ENCODE data around the gene CDKAL1.

CDKAL1 gene

DNA sequence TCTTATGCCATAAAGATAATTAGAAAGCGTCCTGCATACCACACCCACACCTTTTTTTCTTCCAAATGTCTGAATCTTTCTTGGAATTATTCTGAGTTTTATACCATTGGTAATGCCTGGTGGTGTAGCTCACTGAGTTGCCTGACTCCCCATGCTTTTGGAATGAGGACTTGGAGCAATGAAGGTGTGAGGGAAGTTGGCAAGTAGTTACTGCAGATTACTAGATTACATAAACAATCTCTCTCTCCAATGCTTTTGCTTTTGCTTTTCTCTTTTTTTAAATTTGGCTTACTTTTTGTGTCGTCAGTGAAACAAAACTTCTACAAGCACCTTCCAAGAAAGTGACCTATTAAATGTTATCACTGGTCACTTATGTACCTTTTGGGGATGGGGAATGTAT, 653.2 kb downstream of the CDKAL1 start:
- Histone ChIP-seq H3K27me3 (ENCODE audit: low read depth, low read length) (no peaks in the 10 kb centered on the region), H3K9me3 (ENCODE audit: insufficient read depth, low read length) (no peaks in the 10 kb centered on the region), H3K9ac (ENCODE audit: low read length) (no peak overlapping the region), H3K27ac (ENCODE audit: low read length) (no peak overlapping the region), H3K4me2 (ENCODE audit: low read length) (no peak overlapping the region), H3K4me3 (ENCODE audit: low read length) (no peak overlapping the region), H2AFZ (ENCODE audit: low read depth, low read length) (no peak overlapping the region), H3K79me2 (ENCODE audit: low read length) (no peaks in the 10 kb centered on the region), H4K20me1 (ENCODE audit: insufficient read depth, low read length) (no peaks in the 10 kb centered on the region), H3K4me1 (ENCODE audit: low read length) (peaks cover 42% of the 10 kb centered on the region), H3K36me3 (replicated peaks; ENCODE audit: low read depth, low read length) (no peaks in the 10 kb centered on the region)
- no peak for TF ChIP-seq EZH2phosphoT487 (IDR thresholded peaks at IDR 0.05; ENCODE audit: low read depth)
- TF ChIP-seq, protein P1, sequence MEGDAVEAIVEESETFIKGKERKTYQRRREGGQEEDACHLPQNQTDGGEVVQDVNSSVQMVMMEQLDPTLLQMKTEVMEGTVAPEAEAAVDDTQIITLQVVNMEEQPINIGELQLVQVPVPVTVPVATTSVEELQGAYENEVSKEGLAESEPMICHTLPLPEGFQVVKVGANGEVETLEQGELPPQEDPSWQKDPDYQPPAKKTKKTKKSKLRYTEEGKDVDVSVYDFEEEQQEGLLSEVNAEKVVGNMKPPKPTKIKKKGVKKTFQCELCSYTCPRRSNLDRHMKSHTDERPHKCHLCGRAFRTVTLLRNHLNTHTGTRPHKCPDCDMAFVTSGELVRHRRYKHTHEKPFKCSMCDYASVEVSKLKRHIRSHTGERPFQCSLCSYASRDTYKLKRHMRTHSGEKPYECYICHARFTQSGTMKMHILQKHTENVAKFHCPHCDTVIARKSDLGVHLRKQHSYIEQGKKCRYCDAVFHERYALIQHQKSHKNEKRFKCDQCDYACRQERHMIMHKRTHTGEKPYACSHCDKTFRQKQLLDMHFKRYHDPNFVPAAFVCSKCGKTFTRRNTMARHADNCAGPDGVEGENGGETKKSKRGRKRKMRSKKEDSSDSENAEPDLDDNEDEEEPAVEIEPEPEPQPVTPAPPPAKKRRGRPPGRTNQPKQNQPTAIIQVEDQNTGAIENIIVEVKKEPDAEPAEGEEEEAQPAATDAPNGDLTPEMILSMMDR (IDR thresholded peaks at IDR 0.05; ENCODE audit: low read depth, low read length) = no peak

DNA sequence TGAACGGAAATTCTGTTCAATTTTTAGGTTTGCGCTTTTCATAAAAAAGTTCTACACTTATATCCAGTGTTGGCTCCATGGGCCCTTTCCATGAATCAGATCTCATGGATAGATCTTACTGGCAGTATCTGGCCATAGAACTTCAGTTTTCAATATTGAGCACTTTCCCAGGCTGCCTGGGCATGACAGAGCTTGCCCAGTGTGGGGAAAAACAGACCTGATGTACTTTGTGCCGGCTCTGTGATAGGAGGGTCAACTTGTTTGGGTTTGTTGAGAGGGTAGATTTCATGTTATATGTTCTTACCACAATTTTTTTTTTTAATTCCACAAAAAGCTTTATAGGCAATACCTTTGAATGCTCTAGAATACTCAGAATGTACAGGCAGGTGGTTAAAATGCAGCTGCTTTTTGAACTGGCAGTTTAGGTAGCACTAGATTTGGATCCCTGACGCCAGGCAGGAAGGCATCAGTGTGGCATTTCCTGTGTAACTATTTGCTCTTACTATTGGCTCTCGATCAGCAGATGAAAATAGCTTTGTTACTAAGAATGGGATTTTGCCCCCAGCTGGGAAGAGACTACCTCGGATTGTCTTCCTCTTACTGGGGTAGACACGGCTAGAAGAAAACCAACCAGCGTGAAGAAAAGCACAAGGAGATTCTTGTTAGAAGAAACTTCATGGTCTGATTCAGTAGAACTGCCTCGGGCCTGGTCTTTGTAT, 654.4 kb downstream of the CDKAL1 start:
- no peaks in the 10 kb centered on the region for H3K36me3 ChIP-seq (replicated peaks; ENCODE audit: low read depth, low read length)

DNA sequence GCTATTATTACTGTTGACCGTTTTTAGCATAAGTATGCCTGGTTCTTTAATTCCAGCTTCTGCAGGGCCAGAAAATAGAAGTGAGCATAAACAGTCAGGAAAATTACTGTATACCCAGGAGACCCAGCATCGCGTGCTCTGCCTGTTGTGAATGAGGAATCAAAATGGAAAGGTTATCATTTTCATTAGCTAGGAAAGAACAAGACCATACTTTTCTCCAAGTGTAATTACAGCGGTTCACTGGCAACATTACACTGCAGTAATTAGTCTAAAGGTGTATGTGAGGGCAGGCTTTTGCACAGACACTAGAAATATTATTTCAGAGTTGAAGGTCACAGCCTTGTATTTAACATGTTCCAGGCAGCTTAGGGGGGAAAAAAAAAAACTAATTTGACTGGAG, 655.5 kb downstream of the CDKAL1 start:
- peak overlapping the region; percentile 83 for H3K4me2 ChIP-seq (ENCODE audit: low read length)
- H3K9ac ChIP-seq (ENCODE audit: low read length) = peak overlapping the region; percentile 66; the same call in 1 of the 2 replicates

More for the DNA sequence above, 654.4 kb downstream of the CDKAL1 start:
- peaks cover 39% of the 10 kb centered on the region for H3K4me1 ChIP-seq (ENCODE audit: low read length)
- no peaks in the 10 kb centered on the region for H3K9me3 ChIP-seq (ENCODE audit: insufficient read depth, low read length)
- peak overlapping the region; percentile 83 for H3K4me2 ChIP-seq (ENCODE audit: low read length)
- 0 out of 2 replicates have a peak overlapping the region, but pooled peaks have one; percentile 3 for H3K4me3 ChIP-seq (ENCODE audit: low read length)
- peak overlapping the region; percentile 66 for H3K9ac ChIP-seq (ENCODE audit: low read length)
- TF ChIP-seq EZH2phosphoT487 (IDR thresholded peaks at IDR 0.05; ENCODE audit: low read depth) = no peak
- TF ChIP-seq, protein P1 (IDR thresholded peaks at IDR 0.05; ENCODE audit: low read depth, low read length) = no peak
- no peaks in the 10 kb centered on the region for H3K79me2 ChIP-seq (ENCODE audit: low read length)
- H4K20me1 ChIP-seq (ENCODE audit: insufficient read depth, low read length) = no peaks in the 10 kb centered on the region
- H3K27ac ChIP-seq (ENCODE audit: low read length) = peak overlapping the region; percentile 95
- H3K27me3 ChIP-seq (ENCODE audit: low read depth, low read length) = no peaks in the 10 kb centered on the region
- peak overlapping the region; percentile 68 for H2AFZ ChIP-seq (ENCODE audit: low read depth, low read length)

DNA sequence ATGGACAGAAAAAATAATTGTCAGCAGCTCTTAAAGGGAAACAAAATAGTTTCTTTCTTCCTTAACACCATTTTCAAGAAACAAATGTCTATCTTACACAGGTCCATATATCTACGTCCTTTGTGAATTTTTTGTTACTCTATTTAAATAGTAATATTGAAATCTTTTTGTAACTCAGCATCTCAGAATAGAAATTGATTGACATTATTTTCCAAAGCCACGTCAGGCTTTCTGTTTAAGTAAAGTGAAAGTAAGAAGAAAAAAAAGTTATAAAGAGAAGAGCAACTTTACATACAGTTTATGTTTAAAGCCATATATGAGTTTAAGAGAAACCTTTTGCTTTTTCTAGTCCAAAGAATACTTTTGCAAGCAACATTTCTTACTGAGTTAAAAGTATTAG, 656.4 kb downstream of the CDKAL1 start:
- TF ChIP-seq EZH2phosphoT487 (IDR thresholded peaks at IDR 0.05; ENCODE audit: low read depth) = no peak
- TF ChIP-seq, protein P1 (IDR thresholded peaks at IDR 0.05; ENCODE audit: low read depth, low read length) = no peak
- Histone ChIP-seq H3K4me1 (ENCODE audit: low read length) (peaks cover 39% of the 10 kb centered on the region), H3K27ac (ENCODE audit: low read length) (peak overlapping the region; percentile 95), H3K4me2 (ENCODE audit: low read length) (peak overlapping the region; percentile 83), H3K9me3 (ENCODE audit: insufficient read depth, low read length) (no peaks in the 10 kb centered on the region), H4K20me1 (ENCODE audit: insufficient read depth, low read length) (no peaks in the 10 kb centered on the region), H3K36me3 (replicated peaks; ENCODE audit: low read depth, low read length) (no peaks in the 10 kb centered on the region), H3K27me3 (ENCODE audit: low read depth, low read length) (no peaks in the 10 kb centered on the region), H2AFZ (ENCODE audit: low read depth, low read length) (peak overlapping the region; percentile 72), H3K79me2 (ENCODE audit: low read length) (no peaks in the 10 kb centered on the region), H3K9ac (ENCODE audit: low read length) (peak overlapping the region; percentile 66), H3K4me3 (ENCODE audit: low read length) (peak overlapping the region; percentile 63)

More for the DNA sequence above, 655.5 kb downstream of the CDKAL1 start:
- H3K9me3 ChIP-seq (ENCODE audit: insufficient read depth, low read length) = no peaks in the 10 kb centered on the region
- TF ChIP-seq, protein P1 (IDR thresholded peaks at IDR 0.05; ENCODE audit: low read depth, low read length) = no peak
- TF ChIP-seq EZH2phosphoT487 (IDR thresholded peaks at IDR 0.05; ENCODE audit: low read depth) = no peak
- H3K27me3 ChIP-seq (ENCODE audit: low read depth, low read length) = no peaks in the 10 kb centered on the region
- H3K4me3 ChIP-seq (ENCODE audit: low read length) = 0 out of 2 replicates have a peak overlapping the region, but pooled peaks have one; percentile 3
- H3K36me3 ChIP-seq (replicated peaks; ENCODE audit: low read depth, low read length) = no peaks in the 10 kb centered on the region
- H4K20me1 ChIP-seq (ENCODE audit: insufficient read depth, low read length) = no peaks in the 10 kb centered on the region
- no peaks in the 10 kb centered on the region for H3K79me2 ChIP-seq (ENCODE audit: low read length)
- peaks cover 39% of the 10 kb centered on the region for H3K4me1 ChIP-seq (ENCODE audit: low read length)
- no peak overlapping the region for H2AFZ ChIP-seq (ENCODE audit: low read depth, low read length)
- peak overlapping the region; percentile 95 for H3K27ac ChIP-seq (ENCODE audit: low read length)
